Heart left ventricle (tissue), 13 donors: ENCODE measurements around the gene ULK4.

Source experiments
- CTCF ChIP-seq, 12 donors: fragments of 200-600 bp; sonication (generic) in 4 of 12; IDR thresholded peaks; one replicate each; pipeline versions ENCODE4 v1.5.0 to v1.8.0; 2018 to 2022; ENCODE audit warnings: antibody characterized with exemption in 12 of 12, mild to moderate bottlenecking in 5 of 12
- POLR2A ChIP-seq, 2 donors: fragments of 450-650 bp; IDR thresholded peaks; one replicate each; pipeline ENCODE4 v1.6.1; 2017; ENCODE audit warnings: antibody characterized with exemption in 2 of 2, mild to moderate bottlenecking in 2 of 2, moderate library complexity in 2 of 2
- donor health status: ischemic (EF 13 %, LVEDD 7.1; RV severe dilation, severe dysfunction).
- donor health status: DM: no; HTN: yes; CAD: no.
- donor health status: DM: no; HTN: no; CAD: no.
- donor health status: ischemic (EF 25% LVEDD 6.9; RV normal size, moderate dysfunction).
- donor health status: ischemic (EF 25% LVEDD 5.7; RV mildly dilated, moderate dysfunction).
- donor health status: ischemic (EF 35%, LVEDD 5.7; RV mildly dilated, moderate dysfunction).
- donor health status: nonischemic (EF 11% LVEDD 7.7; RV severe dilation, severe dysfunction).
- donor health status: DM: yes; HTN: yes; CAD: no.
- donor health status: PGD.
- donor health status: ischemic (EF 29% LVEDD 5.4; RV normal size, mild dysfunction).
- donor health status: nonischemic (EF 23%, LVEDD 6.1; RV moderate dilation, normal function).

- TF ChIP-seq CTCF (IDR thresholded peaks at IDR 0.05) (no peak), POLR2A (IDR thresholded peaks at IDR 0.05) (no peak)
These were observed 439.3 kb downstream of the ULK4 start for GRCh38 chr3:41522612-41523011.
